AG20443 (cell line): Measurements from ENCODE around the gene C1QL4.
"Not testable (repeated sequence)": the region's sequence is repeated elsewhere in the genome, so short reads cannot be mapped to it uniquely, and the experiment has no call there.

Source experiments
- DNase-seq: peaks from one replicate; pipeline ENCODE4 v3.0.0; 2012; ENCODE audit warnings: low spot score, mixed read lengths

The C1QL4 gene

DNA sequence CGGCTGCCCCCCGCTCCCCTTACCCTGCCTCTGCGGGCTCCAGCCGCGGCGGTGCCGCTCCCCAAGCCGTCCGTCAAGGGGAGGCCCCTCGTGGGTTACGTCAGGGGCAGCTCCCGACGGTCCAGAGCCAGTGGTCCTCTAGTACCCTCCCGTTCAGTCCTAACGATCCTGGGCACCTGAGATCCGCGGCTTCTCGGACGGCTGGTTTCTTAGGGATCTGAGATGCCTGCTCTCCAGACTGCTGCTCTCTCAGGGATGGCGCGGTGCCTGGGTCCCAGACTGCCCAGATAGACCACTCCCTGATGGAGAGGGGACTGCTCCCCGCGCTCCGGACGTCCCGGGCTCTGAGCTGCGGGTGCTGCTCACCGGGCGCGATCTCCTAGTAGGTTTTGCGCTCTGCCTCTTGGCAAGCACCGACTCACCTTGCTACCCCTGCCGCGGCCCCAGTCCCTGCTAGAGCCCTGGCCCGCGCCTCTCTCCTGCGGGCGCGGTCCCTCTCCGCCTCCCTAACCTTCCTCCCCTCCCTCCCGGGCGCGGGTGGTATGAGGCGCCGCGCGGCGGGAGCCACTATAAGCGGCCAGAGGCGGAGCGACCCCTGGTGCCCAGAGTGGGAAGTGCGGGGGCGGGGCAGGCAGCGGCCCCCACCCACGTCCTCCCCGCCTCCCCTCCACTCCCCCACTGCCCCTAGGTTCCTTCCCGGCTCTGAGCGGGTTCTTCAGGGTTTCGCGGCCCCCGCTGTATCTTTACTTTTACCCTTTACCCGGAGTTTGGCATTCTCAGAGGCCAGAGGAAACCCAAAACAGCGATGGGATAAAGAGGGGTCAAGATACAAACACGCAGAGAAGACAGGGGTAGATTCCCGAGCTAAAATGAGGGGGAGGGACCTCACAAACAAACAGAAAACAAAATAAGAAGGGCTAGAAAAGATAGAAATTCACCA is at the start of gene C1QL4:
TSS of gene C1QL4 (minus strand) at position 544 of the 940 bp plus-strand sequence. CDS start 711 bp downstream, outside the sequence.
- DNase-seq, result peak; percentile 94

DNA sequence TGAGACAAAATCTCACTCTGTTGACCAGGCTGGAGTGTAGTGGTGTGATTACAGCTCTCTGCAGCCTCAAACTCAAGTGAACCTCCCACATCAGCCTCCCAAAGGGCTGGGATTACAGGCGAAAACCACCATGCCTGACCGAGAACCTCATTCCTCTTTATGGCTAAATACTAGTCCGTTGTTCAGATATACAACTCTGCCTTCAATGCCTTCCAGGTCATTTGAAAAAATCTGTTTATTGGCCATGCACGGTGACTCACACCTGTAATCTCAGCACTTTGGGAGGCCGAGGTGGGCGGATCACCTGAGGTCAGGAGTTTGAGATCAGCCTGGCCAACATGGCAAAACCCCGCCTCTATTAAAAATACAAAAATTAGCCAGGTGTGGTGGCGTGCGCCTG is 43.2 kb upstream of the C1QL4 start:
- DNase-seq, result not testable (repeated sequence)

DNA sequence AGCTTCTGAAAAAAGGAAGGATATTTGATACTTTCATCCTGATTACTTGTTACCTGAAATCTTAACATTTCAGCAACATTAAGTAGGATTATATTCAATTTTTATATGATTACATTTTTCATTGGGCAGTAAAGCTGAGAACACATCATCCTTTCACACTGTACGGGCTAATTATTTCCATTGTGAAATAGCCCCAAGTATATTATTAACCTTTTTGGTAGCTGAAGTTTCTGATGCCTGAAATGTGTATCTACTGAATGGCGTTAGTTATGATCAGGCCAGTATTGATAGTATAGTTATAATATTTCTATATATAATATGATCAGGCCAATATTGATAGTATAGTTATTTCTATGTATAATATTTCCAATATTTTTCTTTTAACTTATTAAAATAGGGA is 40.4 kb upstream of the C1QL4 start:
- no peak for DNase-seq

DNA sequence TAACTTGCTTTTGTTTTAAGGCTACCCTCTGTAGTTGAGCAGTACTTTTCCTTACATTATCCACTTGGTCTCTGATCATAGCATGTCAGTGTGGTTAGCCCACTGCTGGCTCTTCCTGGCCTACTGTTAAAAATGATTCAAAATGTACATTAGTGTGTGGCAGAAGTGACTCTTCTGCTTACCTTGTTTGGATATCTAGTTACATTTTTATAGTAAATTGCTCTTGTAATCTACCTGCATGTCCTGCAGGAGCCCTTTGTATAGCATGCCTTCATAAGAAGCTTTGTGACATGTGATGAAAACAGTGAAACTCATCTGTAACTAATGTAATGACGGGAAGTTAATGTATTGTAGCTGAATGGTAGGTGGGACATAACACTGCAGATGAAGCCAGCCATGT is 38.4 kb upstream of the C1QL4 start:
- no peak for DNase-seq

DNA sequence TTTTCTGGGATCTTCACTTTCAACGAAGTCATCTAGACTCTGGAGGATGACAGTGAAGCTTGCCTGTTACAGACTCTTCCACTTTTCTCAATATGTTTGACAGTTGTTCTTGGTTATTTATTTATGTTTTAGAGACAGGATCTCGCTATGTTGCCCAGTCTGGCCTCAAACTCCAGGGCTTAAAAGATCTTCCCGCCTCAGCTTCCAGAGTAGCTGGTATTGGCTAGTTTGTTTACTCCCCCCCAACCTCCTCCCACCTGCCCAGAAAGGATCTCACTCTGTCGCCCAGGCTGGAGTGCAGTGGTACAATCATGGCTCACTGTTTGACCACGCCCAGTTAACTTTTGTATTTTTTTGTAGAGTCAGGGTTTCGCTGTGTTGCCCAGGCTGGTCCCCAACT is 33.6 kb upstream of the C1QL4 start:
- DNase-seq, result no peak

DNA sequence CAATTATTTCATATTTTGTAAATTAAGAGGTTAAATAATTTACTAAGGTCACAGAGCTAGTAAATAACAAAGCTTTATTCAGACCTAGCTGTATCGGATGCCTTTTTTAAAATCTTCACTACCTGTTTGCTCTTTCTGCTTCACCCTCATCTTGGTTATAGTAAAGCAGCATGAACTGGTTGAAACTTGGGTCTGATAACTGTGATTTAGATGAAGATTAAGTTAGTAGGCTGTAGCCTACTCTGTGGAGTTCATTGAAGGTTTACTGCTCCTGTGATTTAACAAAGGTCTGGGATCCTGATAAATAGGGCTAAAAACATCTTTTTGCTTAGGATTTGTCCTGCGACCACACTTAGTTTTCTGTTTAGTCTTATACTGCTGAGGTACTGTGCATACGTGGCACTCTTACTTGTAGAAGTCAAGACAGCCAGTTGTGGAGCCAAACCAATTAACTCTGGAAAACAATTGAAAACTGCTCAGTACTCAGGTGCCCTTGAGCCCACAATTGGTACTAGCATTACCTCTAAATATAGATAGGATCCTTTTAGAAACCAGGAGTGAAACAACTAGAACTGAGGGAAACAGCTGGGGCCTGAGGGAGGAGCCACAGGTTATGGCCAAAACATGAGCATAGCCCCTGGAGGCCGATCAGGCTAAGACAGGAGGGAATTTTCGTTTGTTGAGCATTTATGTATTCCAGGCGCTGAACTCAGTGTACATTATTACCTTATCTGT is 32.6 kb upstream of the C1QL4 start:
- peak; percentile 71 for DNase-seq

DNA sequence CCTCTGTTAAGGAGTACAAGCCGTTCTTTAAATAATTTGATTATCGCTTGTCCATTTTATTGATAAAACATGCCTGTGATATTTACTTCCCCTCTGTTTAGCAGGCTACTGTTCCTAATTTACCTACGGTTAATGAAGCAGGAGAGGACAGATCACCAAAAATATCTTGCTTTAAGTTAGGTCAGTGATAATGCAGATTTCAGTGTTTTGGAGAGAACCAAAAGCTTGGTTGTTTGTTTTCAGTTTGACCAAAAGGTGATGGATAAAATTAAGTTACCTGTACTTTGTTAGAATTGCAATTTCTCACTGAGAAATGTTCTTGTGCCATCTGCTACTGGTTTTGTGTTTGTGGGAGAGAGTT is 31.2 kb upstream of the C1QL4 start:
- no peak for DNase-seq

DNA sequence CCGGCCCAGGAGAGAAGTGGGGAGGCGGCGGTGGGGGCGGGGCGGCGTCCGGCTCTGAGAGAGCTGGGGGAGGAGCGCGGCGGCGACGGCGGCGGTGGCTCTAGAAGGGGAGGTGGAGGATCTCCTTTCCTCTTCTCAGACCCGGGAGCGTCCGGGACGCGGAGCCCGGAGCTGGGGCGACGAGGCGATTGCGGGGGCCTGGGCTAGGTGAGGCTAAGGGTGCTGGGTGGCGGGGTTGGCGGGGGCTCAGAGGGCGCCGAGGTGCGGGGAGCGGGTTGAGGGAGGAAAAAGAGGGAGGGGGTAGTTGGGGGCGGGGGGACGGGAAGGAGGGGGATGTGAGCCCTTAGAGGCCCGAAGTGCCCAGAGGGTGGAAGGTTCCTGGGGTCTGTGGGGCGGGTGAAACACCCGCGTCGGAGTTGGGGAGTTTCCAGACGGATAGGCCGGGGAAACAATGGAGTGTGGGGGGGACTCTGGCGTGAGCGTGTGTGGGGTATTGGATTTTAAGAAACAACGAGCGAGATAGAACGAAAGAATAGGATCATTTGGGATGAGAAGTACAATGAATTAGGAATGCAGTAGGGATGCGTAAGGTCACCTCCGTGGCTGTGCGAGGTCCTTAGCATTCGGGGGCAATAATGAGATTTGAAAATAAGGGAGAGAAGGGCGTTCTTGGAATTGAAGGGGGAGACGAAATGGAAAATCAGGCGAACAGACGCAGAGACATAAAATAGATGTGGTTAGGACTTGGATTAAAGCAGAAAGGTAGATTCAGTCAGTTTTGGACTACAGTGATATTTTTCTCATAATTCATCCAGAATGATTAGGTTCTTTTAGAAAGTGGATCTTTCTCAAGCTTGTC is 30.6 kb upstream of the C1QL4 start, which contains the start of gene SPATS2:
TSS of gene SPATS2 (plus strand) at position 82 of the 859 bp plus-strand sequence. CDS start 93,551 bp downstream, outside the sequence.
- DNase-seq, result peak; percentile 31

DNA sequence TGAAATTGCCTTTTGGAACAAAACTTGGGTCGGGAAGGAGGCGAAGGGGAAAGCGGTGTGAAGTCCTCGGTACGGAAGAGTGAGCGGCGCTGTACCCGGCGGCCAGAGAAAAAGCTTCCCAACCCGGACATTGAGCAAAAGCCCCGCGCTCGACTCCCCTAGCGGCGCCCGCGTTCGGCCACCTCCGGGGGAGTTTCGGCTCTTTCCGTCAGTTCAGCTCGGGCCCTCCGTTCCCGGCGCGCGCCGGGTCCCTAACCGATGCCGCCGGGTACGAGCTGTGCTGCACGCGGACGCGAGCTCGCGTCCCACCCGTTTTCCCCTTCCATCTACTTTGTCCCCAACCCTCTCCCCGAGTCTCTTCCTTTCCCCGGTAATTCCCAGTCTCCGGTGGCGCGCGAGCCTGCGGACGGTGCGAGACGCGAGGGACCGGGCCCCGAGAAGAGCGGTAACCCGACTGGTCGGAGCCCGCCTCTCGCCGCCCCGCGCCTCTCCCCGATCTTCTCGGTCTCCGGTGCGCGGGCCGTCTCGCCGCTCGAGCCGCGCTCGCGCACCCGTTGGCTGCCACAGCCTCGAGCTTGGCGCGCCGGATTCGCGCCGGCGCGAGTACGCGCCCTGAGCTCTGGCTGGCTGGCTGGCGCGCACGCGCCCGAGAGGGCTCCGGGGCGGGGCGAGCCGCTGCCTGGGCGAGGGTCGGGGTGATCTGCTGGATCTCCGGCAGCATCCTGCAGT is 29.8 kb upstream of the C1QL4 start:
- DNase-seq, result peak; percentile 97

DNA sequence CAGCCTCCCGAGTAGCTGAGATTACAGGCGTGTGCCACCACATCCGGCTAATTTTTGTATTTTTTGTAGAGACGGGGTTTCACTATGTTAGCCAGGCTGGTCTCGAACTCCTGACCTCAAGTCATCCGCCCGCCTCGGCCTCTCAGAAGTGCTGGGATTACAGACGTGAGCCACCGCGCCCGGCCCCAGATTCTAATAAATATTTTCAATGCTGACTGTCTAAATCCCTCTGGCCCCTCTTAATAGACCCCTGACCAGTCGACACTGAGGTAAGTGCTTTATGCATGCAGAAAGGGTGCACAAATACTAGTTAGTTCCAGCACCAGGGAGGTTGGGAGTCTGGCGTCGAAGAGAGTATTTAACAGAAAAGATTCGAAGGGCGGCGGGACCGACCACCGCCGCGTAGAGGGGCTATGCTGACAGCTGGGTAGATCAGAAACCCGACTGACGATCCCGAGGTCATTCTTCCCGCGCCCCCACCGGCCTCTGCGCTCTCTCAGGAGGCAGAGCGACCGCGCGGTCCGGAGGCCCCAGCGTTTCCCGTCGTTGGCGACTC is 29.2 kb upstream of the C1QL4 start:
- no peak for DNase-seq

DNA sequence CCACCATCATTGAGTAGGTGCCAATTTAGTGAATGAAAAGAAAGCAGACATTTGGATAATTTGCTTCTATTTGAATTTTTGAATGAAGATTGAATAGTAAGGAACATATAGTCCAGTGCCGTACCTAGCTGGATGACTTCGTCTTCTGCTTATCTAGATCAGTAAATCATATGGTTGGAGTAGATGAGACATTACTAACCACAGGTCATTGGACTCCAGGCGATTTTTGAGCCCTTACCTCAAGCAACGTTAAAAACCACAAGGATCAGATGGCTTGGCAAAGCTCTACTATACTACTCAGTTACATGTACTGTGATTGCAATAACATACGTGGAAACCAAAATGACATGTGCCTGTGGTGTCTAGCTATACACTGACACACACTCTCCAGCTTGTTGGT is 28.6 kb upstream of the C1QL4 start:
- no peak for DNase-seq

DNA sequence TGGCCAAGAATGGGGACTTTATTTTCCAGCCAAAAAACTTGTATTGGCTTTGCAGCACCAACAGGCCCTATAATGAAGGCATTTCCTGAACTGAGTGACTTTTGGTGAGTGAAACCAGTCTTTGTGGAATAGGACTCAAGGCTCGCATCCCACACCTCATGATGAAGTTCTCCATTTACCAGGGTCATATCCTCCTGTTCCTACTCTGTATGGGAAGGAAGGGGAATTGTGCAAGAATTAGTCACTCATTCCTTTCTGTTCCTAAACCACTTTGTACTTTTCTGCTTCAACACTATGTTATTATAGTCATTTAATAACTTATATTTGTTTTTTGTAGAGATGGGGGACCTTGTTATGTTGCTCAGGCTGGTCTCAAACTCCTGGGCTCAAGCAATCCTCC is 28.0 kb upstream of the C1QL4 start:
- peak; percentile 47 for DNase-seq

DNA sequence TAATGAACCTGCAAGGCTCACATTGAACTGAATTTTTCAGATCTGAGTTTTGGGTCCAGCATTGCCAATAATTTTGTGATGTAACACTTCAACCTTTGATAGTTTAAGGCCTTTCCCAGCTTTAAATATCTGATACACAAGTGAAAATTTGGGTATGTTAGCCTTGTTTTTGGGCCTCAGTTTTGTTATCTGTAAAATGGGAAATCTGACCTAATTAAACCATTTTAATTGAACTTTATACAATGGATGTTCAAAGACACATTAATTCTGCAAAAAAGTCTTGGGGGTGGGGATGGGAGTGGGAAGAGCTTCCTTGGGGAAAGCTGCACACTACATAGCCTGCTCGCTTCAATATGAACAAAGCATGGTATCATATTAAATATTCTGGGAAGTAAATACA is 25.1 kb upstream of the C1QL4 start:
- DNase-seq, result no peak

DNA sequence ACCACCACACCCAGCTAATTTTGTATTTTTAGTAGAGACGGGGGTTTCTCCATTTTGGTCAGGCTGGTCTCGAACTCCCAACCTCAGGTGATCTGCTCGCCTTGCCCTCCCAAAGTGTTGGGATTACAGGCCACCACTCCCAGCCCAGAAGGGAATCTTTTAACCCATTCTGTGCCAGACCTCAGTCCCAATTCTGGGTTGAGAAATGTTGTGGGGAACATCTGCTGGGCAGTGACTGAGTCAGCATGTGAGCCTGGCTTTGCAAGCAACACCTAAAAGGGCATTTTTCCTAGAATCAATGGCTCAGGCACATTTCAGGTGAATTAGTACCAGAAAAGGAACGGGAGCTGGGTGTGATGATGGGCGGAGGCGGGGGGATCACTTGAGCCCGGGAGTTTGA is 22.7 kb upstream of the C1QL4 start:
- no peak for DNase-seq

DNA sequence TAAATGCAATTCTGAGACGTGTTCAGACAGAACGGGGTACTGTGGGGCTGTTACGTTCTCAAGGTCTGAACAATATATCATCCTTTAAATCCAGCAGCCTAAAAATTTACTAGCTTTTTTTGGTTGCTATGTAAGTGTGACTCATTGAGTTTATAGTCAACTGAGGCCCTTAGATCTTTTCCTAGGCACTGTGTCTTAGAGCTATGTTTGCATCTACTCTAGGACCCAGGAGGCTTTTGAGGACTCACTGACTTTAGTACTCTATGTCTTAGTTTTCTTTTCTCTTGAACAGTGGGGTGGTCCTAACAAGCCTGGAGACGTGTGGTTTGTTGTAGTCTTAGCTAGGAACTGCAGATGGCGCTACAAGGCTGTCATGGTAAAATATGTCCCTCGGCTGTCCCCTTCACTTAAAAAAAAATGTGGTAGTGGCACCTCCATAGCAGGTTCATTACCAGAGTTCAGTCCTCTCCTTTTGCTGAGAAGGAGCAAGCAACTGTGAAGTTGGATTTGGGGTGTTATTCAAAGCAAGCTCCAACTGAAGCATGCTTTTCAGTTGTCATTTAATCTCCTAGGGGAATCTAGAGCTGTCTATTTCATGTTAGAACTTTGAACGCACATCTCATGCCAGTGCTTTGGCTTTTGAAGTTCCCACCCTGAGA is 21.6 kb upstream of the C1QL4 start:
- peak; percentile 64 for DNase-seq

DNA sequence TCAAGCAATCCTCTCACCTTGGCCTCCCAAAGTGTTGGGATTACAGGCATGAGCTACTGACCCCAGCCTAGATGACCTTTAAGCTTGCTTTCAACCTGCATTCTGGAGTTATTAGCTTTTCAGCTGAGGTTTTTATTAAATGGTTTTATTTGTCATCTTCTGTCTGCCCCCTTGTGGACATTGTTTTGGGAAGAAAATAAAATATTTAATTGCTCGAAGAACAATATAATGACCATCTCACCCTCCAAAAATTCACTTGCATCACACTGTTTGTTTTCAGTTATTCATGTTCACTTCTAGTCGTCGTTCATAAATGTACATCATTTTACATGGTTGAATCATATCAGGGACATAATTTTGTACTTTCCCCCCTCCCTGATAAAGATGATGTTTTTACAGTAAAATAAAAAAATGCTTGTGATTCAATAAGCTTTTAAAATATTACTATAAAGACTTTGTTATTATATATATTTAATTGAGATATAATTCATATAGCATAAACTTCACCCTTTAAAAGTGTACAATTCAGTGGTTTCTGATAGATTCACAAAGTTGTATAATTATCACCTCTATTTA is 20.2 kb upstream of the C1QL4 start:
- DNase-seq, result peak; percentile 65

DNA sequence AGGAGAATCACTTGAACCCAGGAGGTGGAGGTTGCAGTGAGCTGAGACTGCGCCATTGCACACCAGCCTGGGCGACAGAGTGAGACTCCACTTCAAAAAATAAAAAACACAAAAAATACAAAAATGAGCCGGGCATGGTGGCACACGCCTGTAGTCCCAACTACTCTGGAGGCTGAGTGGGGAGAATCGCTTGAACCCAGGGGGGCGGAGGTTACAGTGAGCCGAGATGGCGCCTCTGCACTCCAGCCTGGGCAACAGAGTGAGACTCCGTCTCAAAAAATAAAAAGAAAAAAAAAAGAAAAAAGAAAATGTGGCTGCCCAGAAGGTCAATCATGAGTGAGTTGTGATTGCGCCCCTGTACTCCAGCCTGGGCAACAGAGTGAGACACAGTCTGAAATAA is 18.9 kb upstream of the C1QL4 start:
- DNase-seq, result no peak

DNA sequence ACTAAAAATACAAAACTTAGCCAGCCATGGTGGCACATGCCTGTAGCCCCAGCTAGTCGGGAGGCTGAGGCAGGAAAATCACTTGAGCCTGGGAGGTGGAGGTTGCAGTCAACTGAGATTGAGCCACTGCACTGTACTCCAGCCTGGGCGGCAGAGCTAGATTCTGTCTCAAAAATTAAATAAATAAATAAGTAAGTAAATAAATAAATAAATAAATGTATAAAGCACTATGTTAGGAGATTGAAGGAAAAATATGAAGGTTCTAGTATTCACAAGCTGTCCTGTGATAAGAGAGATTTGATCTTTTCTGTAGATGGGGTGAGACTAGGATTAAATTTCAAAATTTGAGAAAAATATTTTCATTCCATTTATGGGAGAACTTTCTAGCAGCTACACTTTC is 15.4 kb upstream of the C1QL4 start:
- DNase-seq, result no peak

DNA sequence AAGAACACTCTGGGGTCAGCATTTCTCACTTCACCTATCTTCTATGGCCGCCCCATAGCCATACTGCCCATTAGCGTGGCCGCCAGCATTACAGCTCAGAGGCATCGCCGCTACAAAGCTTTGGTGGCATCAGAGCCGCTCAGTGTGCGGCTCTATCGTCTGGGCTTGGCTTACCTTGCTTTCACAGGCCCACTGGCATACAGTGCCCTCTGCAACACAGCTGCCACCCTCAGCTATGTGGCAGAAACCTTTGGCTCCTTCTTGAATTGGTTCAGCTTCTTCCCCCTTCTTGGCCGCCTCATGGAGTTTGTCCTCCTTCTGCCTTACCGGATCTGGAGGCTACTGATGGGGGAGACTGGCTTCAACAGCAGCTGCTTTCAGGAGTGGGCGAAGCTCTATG is 12.3 kb upstream of the C1QL4 start:
- peak; percentile 6 for DNase-seq

DNA sequence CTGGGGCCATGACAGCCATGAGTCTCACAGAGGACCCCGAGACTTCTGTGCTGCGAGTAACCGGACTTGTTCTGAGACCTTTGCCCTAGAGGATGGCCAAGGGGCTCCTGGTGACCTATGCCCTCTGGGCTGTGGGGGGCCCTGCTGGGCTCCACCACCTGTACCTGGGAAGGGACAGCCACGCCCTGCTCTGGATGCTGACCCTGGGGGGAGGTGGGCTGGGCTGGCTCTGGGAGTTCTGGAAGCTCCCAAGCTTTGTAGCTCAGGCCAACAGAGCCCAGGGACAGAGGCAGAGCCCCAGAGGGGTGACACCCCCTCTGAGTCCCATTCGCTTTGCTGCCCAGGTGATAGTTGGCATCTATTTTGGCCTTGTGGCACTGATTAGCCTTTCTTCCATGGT is 11.8 kb upstream of the C1QL4 start:
- peak; percentile 2 for DNase-seq
